ENCODE results near the gene ZNF827.
A peak's percentile ranks its signal among the peaks of the same experiment; 100 is the strongest.

ZNF827 gene

DNA sequence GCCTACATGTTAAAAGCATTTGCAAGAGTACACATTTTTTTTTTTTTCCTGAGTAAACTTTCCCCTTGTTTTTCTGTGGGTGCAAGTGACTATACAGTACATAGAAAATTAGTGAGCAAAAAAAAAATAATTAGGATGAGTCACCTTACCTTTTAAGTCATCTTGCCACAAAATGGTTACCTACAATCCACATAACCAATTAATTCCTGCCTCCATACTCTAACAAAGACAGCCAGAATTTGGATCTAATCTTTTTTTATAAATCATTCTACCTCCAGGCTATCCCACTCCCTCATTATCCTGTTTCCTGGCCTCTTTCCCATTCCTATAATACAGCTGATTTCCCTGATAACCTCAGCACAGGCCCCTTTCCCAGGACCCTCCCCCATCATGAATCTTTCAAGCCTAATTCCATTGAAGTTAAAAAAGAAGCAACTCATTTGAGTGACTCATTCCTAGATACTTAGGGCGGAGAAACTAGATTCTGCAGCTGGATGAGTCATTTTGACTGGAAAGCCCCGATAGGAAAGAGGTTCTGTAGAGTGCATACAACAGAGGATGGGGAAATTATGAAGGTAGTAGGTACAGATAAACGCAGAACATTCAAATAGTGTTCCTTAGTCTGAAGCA is 130.5 kb downstream of the ZNF827 start:
- DNase-seq (ENCODE audit: low read depth in 4 of 4, low spot score in 1 of 4): peak in 3 of 4 experiments; percentile 4 to 30 (median 21)

- no peak for DNase-seq (ENCODE audit: low read depth in 4 of 4, low spot score in 1 of 4)
Measured at GRCh38 chr4:145805490-145805889, 133.1 kb downstream of the ZNF827 start.

DNA sequence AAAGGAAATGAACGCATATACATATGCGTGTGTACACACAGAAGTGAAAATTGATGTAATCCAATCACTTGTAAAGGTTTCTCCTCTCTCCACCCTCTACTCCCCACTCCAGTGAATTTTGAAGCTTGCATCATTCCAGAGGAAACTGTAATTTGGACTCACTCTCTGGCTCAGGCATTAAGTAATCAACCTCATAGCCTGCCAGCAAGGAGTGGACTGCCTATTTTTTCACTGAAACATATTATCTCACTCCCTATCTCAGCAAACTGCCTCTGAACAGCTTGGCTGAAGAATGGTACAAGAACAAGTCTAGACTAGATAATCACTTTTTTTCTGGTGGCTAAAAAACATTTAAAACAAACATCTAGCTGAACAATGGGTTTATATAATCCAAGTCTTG is 134.5 kb downstream of the ZNF827 start:
- DNase-seq (ENCODE audit: low read depth in 4 of 4, low spot score in 1 of 4): no peak

DNA sequence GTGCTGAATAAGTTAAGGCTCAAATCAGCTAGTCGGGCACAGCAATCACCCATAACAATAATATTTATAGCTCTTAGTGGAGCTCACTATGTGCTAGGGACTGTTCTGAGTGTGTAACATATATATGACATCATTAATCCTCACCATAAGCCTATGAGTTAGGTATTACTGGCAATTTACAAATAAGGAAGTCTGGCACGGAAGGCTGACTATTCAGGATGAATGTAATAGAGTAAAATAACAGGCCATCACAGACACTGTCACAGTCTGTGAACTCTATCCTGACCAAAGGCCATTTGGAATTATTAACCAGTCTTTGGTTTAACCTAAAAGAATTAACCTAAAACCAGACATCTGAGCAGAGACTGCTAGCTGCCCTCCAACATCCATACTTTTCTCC is 139.4 kb downstream of the ZNF827 start:
- DNase-seq (ENCODE audit: low read depth in 4 of 4, low spot score in 1 of 4): no peak

GRCh38 chr4:145797278-145797677 is 141.3 kb downstream of the ZNF827 start:
- DNase-seq (ENCODE audit: low read depth in 4 of 4, low spot score in 1 of 4): no peak

GRCh38 chr4:145796346-145796745 is 142.3 kb downstream of the ZNF827 start:
- no peak for DNase-seq (ENCODE audit: low read depth in 4 of 4, low spot score in 1 of 4)

DNA sequence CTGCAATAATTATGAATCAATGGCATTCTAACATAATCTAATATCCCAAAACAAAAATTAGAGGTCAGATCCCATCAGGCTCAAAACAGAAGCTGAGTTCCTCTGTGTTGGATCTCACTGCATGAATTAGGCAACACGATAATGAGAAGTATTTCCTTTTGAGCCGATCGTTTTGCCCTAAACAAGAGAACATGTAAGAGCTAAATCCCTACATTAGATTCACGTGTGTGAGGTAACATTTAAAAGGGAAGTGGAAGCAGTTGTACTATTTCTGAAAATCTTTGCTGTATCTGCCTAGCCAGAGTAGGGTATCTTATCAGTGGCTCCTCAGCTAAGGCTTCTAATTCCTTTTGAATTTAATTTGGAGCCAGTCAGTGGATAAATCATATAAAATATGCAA is 143.1 kb downstream of the ZNF827 start:
- DNase-seq (ENCODE audit: low read depth in 4 of 4, low spot score in 1 of 4): no peak

DNA sequence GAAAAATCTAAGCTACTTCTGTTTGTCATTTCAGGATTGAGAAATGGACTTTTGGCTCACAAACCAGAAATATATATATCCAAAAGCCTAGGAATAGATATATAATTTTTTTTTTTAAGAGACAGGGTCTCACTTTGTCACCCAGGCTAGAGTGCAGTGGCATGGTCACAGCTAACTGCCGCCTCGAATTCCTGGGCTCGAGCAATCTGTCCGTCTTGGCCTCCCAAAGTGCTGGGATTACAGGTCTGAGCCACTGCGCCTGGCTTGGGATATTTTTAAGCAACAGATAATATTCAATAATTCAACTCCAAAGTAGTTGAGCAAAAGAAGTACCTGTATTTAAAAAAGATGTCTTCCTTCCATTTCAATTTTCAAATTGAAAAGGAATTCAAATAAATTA is 146.2 kb downstream of the ZNF827 start:
- DNase-seq (ENCODE audit: low read depth in 4 of 4, low spot score in 1 of 4): no peak

GRCh38 chr4:145791988-145792387 is 146.6 kb downstream of the ZNF827 start:
- DNase-seq (ENCODE audit: low read depth in 4 of 4, low spot score in 1 of 4): no peak

- DNase-seq (ENCODE audit: low read depth in 4 of 4, low spot score in 1 of 4): no peak
Measured at GRCh38 chr4:145788755-145789154, 149.9 kb downstream of the ZNF827 start.

- no peak for DNase-seq (ENCODE audit: low read depth in 4 of 4, low spot score in 1 of 4)
Measured at GRCh38 chr4:145786830-145787229, 151.8 kb downstream of the ZNF827 start.

DNA sequence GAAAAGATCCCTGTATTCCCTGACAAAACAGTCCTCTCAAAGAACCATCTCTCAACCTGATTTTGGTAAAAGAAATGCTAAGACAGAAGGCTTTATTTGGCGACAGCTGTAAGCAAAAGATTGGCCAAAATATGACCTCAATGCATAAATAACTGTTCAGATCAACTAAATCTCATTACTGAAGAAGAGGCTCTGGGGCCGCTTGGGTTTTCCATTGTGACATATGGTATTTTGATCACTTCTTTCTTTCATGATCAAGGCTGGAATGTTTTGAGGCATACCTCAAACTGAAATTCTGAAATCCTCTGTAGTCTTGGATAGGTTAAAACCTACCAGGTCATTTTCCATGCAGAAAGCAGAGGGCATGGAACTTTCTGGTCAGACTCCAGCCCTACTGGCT is 152.4 kb downstream of the ZNF827 start:
- DNase-seq (ENCODE audit: low read depth in 4 of 4, low spot score in 1 of 4): no peak

DNA sequence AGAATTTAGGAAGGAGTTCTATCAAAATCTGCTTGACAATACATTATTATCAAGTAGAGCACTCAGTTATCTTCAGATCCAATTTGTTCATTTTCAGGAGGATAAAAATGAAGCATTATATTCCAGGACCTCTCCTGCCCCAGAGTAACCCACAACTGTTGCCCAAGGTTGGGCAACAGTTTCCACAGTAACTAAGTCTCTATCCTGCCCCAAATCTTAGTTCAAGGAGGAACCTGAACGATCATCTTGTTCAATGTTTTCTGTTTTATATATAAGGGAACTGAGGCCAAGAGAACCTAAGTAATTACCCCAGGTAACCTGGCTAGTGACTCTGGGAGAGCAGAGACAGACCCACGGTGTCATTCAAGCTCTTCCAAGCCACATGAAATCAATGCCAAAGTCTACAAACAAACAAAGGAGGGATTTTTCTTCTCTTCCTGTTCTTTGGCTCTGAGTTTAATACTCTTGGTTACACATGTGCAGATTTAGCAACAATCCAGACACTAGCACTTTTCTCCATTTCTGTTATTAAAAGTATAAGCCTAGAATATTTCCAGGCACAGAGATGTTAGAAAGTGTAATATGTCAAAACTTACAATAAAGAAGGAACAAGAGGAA is 153.1 kb downstream of the ZNF827 start:
- no peak for DNase-seq (ENCODE audit: low read depth in 4 of 4, low spot score in 1 of 4)

DNA sequence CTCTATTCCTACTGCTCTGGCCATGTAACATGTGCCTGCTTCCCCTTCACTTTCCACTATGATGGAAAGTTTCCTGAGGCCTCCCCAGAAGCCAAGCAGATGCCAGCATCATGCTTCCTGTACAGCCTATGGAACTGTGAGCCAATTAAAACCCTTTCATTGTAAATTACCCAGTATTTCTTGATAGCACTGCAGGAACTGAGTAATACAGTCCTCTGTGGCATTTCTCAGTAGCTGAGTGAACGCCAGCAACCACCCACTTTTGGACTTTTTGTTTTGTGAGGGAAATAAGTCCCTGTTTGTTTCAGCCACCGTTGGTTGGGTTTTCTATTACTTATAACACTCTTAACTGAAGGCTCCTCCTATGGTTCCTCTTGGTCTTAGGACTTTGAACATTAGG is 154.6 kb downstream of the ZNF827 start:
- no peak for DNase-seq (ENCODE audit: low read depth in 4 of 4, low spot score in 1 of 4)

DNA sequence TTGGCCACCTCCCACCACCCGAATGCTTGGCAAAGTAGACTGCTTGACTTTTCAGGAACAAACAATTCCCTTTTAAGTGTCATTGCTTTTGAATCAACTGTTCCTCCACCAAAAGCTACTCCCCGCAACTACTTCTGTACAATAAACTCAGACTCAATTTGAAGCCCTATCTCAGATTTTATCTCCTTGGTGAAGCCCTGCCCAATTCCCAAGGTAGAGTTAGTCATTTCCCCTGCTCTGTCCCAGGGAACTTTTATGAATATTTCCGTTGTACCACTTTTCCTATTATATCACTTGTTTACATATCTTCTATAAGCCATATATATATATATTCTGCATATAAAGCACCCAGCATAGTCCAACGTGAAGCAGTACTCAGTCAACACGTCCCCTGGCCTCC is 155.9 kb downstream of the ZNF827 start:
- no peak for DNase-seq (ENCODE audit: low read depth in 4 of 4, low spot score in 1 of 4)

DNA sequence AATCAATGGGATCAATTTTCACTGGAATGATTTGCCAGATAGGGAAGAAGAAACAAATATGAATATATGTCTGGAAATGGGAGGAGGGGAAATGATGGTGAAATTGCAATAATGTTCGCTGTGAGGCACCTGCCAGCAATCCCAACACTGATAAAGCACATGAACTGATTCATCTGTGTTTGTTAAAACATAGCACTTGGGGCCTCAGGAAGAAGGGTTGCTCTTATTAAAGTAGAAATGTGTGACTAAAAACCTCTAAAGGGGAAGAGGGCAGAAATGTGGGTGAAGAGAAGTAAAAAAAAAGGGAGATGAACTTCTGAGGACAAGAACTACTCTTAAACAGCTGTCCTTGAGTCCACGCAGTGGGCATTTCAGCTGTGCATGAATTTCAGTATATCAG is 157.3 kb downstream of the ZNF827 start:
- no peak for DNase-seq (ENCODE audit: low read depth in 4 of 4, low spot score in 1 of 4)

DNA sequence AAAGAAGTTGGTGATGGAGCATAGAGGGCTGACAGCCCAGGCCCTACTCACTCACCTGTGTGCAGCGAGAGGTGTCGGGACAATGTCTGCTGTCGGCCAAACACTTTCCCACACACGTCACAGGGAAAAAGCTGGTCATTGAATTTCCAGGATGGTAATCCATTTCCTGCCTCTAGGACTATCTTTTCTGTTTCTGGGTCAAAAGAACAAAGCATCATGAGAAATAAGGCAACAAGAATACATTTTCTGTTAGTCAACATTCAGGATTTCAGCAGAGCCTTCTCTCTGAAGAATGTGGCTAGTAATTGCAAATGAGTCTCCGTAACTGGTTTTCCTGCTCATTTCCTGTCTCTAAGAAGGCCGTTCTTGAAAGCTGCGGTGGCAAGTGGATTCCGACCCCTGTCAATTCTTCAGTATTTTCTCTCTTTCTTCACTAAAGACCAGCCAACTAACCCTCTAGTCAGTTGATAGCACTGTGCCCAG is 159.3 kb downstream of the ZNF827 start:
- no peak for DNase-seq (ENCODE audit: low read depth in 4 of 4, low spot score in 1 of 4)

- no peak for DNase-seq (ENCODE audit: low read depth in 4 of 4, low spot score in 1 of 4)
Measured at GRCh38 chr4:145776208-145776607, 162.4 kb downstream of the ZNF827 start.

DNA sequence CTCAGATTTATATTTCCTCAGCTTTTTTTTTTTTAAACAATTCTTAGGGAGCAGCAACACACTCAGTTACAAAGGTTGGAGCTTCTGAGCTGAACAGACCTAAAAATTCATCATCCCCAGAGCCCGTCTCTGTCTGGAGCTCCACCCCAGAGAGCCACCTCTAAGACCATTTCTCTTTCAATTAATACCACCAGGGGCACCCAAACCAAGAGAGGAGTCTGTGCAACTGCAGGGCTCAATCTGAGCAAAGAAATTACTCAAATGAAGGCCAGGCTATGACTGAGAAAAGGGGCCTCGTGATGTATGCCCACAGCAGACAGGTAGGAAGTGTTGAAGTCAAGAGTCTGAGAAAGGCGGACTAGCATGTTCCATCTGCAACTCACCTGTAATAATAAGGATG is 163.2 kb downstream of the ZNF827 start:
- DNase-seq (ENCODE audit: low read depth in 4 of 4, low spot score in 1 of 4): no peak

DNA sequence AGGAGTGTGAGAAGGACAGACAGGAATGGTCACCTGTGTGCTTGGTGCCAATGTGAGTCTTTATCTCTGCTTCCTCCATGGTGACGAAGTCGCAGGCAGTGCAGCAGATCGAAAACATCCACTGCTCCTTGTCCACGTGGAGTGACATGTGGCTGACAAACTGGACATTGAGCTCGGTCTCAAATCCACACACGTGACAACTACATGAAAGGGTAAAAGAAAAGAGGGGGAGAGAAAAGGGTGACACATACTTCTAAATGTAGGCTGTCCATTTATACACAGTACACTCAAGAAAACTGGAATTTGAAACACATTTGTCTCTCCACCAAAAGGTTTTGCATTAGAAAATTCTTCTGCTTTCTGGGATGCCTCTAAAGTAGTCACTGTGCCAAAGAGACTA is 164.2 kb downstream of the ZNF827 start:
- DNase-seq (ENCODE audit: low read depth in 4 of 4, low spot score in 1 of 4): no peak

- DNase-seq (ENCODE audit: low read depth in 4 of 4, low spot score in 1 of 4): no peak
Measured at GRCh38 chr4:145773581-145774234, 164.9 kb downstream of the ZNF827 start.

DNA sequence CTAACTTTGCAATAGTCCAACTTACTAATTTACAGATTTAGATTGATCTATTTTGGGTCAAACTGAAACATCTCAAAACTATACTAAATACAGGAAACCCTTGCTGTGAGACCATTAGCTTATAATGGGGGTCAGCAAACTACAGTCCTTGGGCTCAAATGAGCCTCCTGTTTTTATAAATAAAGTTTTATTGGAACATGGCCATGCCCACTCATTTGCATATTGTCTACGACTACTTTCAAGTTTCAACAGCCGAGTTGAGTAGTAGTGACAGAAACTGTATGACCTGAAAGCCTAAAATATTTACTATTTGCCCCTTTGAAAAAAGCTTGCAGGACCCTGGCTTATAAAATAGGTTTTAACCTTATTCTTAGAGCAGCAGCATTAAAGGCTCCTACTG is 166.3 kb downstream of the ZNF827 start:
- no peak for DNase-seq (ENCODE audit: low read depth in 4 of 4, low spot score in 1 of 4)

DNA sequence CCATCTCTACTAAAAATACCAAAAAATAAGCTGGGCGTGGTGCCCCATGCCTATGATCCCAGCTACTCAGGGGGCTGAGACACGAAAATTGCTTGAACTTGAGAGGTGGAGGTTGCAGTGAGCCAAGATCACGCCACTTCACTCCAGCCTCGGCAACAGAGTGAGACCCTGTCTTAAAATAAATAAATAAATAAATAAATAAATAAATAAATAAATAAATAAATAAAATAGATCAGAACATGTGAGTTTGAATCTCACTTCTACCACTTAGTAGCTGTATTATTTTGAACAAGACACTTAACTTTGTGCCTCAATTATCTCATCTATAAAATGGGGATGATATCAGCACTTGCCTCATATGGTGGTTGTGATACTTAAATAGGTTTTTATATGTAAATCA is 168.5 kb downstream of the ZNF827 start:
- no peak for DNase-seq (ENCODE audit: low read depth in 4 of 4, low spot score in 1 of 4)
